Keratinocyte (primary cell): ENCODE measurements around the gene TMEM120B.

Source experiments
- EZH2 ChIP-seq: IDR thresholded peaks from one replicate; pipeline ENCODE4 v1.6.1; 2012; ENCODE audit warnings: inconsistent platforms, mild to moderate bottlenecking, low read length, moderate library complexity
- TF ChIP-seq, protein P1 (sequence below), 3 experiments: IDR thresholded peaks in 1 of 3; conservative IDR thresholded peaks in 1 of 3; optimal IDR thresholded peaks in 1 of 3; 2 replicates in 2 of 3; 3 replicates in 1 of 3; pipeline versions ENCODE3 to v1.5.1; 2011; ENCODE audit warnings: low read length in 3 of 3, mild to moderate bottlenecking in 3 of 3, moderate library complexity in 2 of 3, control low read depth in 1 of 3, inconsistent platforms in 1 of 3; ENCODE audit not compliant: insufficient read depth in 2 of 3; ENCODE audit errors: extremely low read depth in 1 of 3

DNA sequence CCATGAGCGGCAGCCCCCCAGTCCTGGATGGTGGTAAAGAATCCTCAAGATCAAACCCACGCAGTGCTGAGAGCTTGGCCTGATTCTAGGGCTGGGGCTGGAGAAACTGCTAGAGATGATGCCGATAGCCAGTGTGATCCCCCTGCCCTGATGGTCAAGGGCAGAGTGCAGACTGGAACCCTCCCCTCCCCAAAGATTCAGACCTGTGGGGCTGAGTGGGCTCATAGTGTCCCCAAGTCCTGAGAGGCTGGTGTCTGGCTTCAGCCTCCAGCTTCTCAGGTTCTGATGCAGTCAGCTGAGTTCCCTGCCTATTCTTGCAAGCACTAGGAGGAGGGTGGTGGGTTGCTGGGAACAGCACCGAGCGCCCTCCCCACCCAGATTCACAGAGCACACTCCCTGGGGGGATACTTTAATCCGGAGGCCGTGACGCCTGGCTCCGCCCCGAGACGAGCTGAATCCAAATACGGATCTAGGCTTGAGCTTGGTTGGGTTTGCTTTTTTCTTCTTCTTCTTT lies 69.0 kb downstream of the TMEM120B start:
- TF ChIP-seq, protein P1, sequence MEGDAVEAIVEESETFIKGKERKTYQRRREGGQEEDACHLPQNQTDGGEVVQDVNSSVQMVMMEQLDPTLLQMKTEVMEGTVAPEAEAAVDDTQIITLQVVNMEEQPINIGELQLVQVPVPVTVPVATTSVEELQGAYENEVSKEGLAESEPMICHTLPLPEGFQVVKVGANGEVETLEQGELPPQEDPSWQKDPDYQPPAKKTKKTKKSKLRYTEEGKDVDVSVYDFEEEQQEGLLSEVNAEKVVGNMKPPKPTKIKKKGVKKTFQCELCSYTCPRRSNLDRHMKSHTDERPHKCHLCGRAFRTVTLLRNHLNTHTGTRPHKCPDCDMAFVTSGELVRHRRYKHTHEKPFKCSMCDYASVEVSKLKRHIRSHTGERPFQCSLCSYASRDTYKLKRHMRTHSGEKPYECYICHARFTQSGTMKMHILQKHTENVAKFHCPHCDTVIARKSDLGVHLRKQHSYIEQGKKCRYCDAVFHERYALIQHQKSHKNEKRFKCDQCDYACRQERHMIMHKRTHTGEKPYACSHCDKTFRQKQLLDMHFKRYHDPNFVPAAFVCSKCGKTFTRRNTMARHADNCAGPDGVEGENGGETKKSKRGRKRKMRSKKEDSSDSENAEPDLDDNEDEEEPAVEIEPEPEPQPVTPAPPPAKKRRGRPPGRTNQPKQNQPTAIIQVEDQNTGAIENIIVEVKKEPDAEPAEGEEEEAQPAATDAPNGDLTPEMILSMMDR (optimal IDR thresholded peaks at IDR 0.05 in 1 of 3, IDR thresholded peaks at IDR 0.05 in 1 of 3, conservative IDR thresholded peaks at IDR 0.05 in 1 of 3; ENCODE audit: extremely low read depth in 1 of 3, insufficient read depth in 2 of 3, low read length in 3 of 3) = no peak
- TF ChIP-seq EZH2 = no peak
